ENCODE results near the gene GPATCH1.
"Not testable (repeated sequence)": the region's sequence is repeated elsewhere in the genome, so short reads cannot be mapped to it uniquely, and the experiment has no call there.

The GPATCH1 gene

GRCh38 chr19:33114312-33114711 is 33.3 kb downstream of the GPATCH1 start:
- no peak for DNase-seq (ENCODE audit: low spot score)

- no peak for DNase-seq (ENCODE audit: low spot score)
Measured at GRCh38 chr19:33117501-33117900, 36.5 kb downstream of the GPATCH1 start.

- no peak for DNase-seq (ENCODE audit: low spot score)
Measured at GRCh38 chr19:33118643-33119042, 37.7 kb downstream of the GPATCH1 start.

- no peak for DNase-seq (ENCODE audit: low spot score)
Measured at GRCh38 chr19:33124207-33125098, 43.5 kb downstream of the GPATCH1 start.

GRCh38 chr19:33125929-33126388 is 45.0 kb downstream of the GPATCH1 start:
- DNase-seq (ENCODE audit: low spot score) = peak; percentile 75

GRCh38 chr19:33126712-33127111 is 45.7 kb downstream of the GPATCH1 start:
- DNase-seq (ENCODE audit: low spot score) = not testable (repeated sequence)

- DNase-seq (ENCODE audit: low spot score) = no peak
Measured at GRCh38 chr19:33129901-33130300, 48.9 kb downstream of the GPATCH1 start.

GRCh38 chr19:33130433-33130832 is 49.5 kb downstream of the GPATCH1 start:
- no peak for DNase-seq (ENCODE audit: low spot score)

- no peak for DNase-seq (ENCODE audit: low spot score)
Measured at GRCh38 chr19:33132021-33132420, 51.0 kb downstream of the GPATCH1 start, which contains the start of gene WDR88. WDR88 (plus strand) TSS chr19:33132114; CDS start chr19:33132170, 56 bp downstream.

- DNase-seq (ENCODE audit: low spot score) = no peak
Measured at GRCh38 chr19:33132425-33132824, 51.4 kb downstream of the GPATCH1 start.

- no peak for DNase-seq (ENCODE audit: low spot score)
Measured at GRCh38 chr19:33133438-33134031, 52.6 kb downstream of the GPATCH1 start.

GRCh38 chr19:33134571-33135041 is 53.6 kb downstream of the GPATCH1 start:
- no peak for DNase-seq (ENCODE audit: low spot score)

GRCh38 chr19:33139165-33139564 is 58.2 kb downstream of the GPATCH1 start:
- DNase-seq (ENCODE audit: low spot score) = no peak

- DNase-seq (ENCODE audit: low spot score) = peak; percentile 55
Measured at GRCh38 chr19:33143897-33144405, 63.0 kb downstream of the GPATCH1 start.

- DNase-seq (ENCODE audit: low spot score) = no peak
Measured at GRCh38 chr19:33146209-33146608, 65.2 kb downstream of the GPATCH1 start.

GRCh38 chr19:33147538-33147937 is 66.6 kb downstream of the GPATCH1 start:
- no peak for DNase-seq (ENCODE audit: low spot score)

- DNase-seq (ENCODE audit: low spot score) = peak; percentile 11
Measured at GRCh38 chr19:33150852-33151518, 70.0 kb downstream of the GPATCH1 start.

- DNase-seq (ENCODE audit: low spot score) = no peak
Measured at GRCh38 chr19:33152176-33152575, 71.2 kb downstream of the GPATCH1 start.

- not testable (repeated sequence) for DNase-seq (ENCODE audit: low spot score)
Measured at GRCh38 chr19:33152625-33153024, 71.6 kb downstream of the GPATCH1 start.

GRCh38 chr19:33154313-33154712 is 73.3 kb downstream of the GPATCH1 start:
- not testable (repeated sequence) for DNase-seq (ENCODE audit: low spot score)

- peak; percentile 8 for DNase-seq (ENCODE audit: low spot score)
Measured at GRCh38 chr19:33156334-33156733, 75.4 kb downstream of the GPATCH1 start.

- no peak for DNase-seq (ENCODE audit: low spot score)
Measured at GRCh38 chr19:33157906-33158305, 76.9 kb downstream of the GPATCH1 start.
